ENCODE data around the gene RIMBP2.

The RIMBP2 gene

DNA sequence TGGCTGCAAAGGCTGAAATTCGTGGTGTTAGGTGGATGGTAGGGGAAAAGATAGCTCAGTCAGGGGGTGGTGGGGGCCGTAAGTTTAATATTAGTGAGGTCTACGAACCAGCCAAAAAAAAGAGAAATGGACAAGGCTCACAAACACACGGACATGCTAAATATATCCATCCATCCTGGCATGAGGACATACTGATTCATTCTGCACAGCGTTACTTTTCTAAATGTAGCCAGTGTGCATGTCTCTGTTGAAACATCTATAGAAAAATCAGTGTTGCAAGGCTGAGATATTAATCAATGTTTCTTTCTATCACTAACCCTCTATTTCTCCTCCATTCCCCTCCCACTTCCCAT lies 227.8 kb downstream of the RIMBP2 start:
- no peak for DNase-seq (ENCODE audit: low read depth in 1 of 2, low spot score in 1 of 2)

DNA sequence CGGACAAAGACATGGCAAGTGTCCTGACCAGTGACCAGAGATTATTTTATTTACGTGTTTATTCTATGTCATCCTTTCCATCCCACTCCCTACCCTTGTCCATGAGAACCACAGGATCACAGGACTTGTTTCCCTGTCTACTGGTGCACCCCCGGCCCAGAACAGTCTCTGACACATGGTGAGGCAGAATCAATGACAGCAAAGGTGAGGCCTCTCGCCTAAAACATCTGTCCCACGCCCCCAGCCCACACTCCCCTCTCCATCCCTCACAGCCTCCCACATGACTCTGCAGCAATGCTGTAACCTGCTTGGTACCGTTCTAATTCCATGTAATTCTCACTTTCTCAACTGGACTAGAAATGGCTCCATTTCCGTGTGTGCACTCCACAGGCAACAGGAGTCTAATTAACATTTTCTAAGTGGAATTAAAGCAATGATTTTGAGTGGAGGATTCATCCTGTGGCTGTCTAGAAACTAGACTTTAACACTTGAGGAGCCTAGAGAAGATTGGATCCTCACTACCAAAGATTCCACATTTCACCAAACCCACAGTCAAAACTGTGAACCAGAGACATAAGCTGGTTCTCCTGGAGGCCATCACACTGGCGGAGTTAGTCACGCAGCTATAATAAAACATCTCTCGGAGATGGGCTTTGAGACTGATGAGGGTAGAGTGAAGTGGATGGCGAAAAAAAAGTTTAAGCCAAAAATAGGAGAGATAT lies 228.3 kb downstream of the RIMBP2 start:
- DNase-seq (ENCODE audit: low read depth in 1 of 2, low spot score in 1 of 2) = no peak

DNA sequence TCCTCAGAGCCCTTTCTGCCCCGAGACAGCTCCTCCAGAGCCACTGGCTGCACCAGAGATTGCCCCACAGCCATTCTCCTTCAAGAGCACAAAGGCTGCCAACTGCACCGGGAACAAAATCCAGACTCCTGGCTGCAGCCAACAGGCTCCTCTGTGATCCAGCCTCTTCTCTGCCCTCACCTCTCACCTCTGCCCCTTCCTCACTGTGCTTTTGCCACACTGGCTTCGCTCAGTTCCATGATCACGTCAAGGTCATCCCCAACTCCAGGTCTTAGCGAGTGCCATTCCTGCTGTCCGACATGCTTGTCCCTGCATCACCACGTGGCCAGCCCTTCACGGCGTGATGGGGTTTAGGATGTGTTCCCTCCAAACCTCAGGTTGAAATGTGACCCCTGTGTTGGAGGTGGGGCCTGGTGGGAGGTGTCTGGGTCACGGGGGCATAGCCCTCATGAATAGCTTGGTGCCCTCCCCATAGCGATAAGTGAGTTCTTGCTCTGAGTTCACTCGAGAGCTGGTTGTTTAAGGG lies 229.1 kb downstream of the RIMBP2 start:
- no peak for DNase-seq (ENCODE audit: low read depth in 1 of 2, low spot score in 1 of 2)

DNA sequence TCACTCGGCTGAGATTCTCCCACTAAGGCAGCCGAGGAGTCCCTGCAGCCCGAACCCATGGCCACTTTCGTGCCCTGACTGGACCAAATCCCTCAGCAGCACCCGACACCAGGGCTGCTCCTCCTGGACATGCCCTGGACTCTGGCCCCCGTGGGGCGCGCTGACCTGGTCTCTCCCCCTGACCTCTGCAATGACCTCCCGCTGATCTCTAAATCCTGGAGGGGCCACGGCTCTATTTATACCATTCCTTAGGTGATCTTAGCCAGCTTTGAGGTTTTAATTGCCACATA lies 230.0 kb downstream of the RIMBP2 start:
- no peak for DNase-seq (ENCODE audit: low read depth in 1 of 2, low spot score in 1 of 2)

DNA sequence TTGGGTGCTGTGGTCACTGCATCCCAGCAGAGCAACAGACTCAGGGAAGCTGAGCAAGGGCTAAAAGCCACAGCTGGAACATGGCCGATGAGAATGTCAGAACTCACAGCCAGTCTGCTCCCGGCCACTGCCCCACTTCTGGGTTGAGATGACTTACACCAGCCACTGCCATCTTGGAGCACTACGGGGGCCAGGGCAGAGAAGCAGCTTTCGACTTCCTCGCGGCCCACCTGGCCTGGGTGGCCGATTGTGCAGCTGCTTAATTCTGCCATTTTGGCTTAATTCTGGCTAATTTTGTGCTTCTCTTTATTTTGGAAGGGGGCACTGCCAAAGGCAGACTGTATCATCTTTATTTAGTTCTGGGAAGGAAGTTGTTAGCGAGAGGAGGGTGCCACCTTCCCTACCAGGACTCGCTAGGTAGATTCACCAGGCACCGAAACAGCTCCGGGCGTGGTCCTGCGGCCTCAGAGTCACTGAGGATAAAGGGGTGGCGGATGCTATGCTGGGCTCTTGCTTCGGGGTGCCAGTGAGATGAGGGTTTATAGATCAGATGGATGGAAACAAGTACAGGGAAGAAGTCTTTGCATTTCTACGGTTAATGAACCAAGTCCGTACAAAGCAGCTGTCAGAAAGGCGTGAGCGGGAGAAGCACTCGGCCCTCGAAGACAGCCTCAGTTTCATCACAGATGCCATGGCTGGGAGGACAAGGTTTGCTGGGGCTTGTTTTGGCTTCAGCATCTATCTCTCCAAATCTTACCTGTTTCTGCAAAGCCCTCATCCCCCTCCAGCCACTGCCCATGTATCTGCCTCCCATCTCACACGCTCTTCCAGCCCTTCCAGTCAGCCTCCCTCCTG lies 230.6 kb downstream of the RIMBP2 start:
- DNase-seq (ENCODE audit: low read depth in 1 of 2, low spot score in 1 of 2) = no peak

DNA sequence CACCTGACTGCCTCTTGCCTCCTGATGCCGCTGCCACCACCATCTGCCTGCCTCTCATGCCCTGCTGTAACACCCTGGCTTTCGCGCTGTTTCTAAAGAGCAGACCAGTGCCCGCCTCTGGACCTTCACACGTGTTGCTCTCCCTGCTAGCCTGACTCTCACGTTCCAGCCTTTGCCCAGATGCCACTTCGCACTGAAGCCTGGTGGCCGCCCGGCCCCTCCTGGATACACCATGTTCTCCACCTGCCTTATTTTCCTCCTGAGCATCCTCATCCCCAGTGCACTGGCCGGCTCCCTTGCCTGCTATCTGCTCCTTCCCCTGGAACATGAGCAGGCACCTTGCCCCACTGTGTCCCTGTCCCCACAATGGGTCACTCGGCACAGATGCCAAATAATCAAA lies 231.9 kb downstream of the RIMBP2 start:
- DNase-seq (ENCODE audit: low read depth in 1 of 2, low spot score in 1 of 2) = no peak

DNA sequence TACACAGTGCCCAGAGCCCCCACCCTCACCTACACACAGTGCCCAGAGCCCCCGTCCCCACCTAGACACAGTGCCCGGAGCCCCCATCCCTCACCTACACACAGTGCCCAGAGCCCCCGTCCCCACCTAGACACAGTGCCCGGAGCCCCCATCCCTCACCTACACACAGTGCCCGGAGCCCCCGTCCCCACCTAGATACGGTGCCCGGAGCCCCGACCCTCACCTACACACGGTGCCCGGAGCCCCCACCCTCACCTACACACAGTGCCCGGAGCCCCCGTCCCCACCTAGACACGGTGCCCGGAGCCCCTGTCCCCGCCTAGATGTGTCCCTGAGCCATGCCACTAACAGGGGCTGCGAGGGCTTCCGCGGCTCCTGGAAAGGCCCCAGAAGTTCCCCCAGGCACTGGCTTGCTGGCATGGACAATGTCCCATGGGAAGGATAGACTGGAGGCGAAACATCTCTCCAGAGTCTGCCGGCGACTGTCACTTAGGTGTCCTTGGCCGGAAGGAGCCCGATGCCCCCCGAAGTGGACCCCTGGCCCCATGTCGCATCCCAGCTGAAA lies 232.4 kb downstream of the RIMBP2 start:
- no peak for DNase-seq (ENCODE audit: low read depth in 1 of 2, low spot score in 1 of 2)

DNA sequence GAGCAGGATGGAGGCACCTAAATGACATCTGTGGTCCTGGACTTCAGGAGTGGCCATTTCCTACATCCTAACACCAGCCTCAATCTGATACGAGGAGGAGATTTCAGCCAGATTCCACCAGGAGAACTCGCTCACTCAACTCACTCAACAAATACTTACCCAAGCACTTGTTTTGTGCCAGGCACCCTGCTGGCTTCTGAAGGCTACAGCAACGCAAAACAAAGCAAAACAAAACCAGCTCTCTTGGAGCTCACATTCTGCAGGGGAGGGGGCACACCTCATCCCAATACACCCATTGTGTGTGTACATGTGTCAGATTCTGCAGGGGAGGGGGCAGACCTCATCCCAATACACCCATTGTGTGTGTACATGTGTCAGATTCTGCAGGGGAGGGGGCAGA lies 233.7 kb downstream of the RIMBP2 start:
- DNase-seq (ENCODE audit: low read depth in 1 of 2, low spot score in 1 of 2) = no peak

DNA sequence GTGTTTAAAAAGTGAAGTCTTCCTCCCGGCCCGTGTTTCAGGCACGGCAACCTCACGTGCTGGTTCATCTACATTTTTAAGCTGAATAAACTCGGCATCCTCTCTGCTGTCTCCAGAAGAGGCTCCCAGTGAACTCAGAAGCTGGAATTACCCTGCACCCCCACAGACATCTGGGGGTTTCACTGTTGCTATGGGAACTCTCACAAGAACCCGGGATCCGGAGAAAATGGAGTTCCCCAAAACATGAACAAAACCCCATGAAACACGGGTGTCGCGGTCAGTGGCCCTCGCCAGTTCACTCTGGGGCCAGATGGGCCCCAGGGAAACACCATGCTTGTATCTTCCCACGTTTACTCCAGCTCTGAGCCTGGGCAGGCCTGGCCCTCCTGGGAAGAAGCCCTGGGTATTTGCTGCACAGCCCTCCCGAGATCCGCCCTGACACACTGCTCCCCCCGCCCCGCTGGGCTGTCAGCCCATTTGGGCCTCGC lies 234.7 kb downstream of the RIMBP2 start:
- no peak for DNase-seq (ENCODE audit: low read depth in 1 of 2, low spot score in 1 of 2)

DNA sequence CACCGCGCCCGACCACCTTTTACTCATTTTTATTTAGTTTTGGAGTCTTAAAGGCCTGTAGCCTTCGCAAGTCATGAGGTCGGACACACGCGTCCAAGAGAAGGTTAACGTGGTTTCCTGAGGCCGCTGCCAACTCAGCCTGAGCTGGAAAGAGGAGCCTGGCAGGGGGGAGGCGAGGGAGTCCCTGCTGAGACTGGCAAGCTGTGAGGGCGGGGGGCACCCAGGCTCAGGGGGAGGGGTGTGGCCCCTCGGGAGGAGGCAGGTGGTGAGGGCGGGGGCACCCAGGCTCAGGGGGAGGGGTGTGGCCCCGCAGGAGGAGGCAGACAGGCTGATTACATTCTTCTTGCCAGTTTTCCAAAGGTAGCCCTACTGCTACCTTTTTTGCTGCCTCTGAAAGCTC lies 235.2 kb downstream of the RIMBP2 start:
- DNase-seq (ENCODE audit: low read depth in 1 of 2, low spot score in 1 of 2) = no peak

DNA sequence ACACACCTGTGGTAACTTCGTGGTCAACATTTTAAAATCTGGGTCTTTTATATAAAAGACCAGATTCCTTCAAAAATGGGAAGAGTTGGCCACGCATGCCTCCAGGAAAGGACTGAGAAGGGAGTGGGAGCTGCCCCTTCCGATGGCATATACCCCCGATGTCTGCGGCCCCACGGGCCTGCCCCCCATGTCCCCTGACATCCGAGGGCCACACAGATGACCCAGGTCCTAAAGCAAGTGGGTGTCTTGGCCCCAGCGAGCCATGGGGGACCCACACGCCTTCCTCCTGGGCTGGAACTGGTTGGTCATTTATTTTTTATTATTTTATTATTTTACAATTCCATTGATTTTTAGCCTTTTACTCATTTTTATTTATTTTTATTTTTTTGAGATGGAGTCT lies 235.9 kb downstream of the RIMBP2 start:
- DNase-seq (ENCODE audit: low read depth in 1 of 2, low spot score in 1 of 2) = no peak

DNA sequence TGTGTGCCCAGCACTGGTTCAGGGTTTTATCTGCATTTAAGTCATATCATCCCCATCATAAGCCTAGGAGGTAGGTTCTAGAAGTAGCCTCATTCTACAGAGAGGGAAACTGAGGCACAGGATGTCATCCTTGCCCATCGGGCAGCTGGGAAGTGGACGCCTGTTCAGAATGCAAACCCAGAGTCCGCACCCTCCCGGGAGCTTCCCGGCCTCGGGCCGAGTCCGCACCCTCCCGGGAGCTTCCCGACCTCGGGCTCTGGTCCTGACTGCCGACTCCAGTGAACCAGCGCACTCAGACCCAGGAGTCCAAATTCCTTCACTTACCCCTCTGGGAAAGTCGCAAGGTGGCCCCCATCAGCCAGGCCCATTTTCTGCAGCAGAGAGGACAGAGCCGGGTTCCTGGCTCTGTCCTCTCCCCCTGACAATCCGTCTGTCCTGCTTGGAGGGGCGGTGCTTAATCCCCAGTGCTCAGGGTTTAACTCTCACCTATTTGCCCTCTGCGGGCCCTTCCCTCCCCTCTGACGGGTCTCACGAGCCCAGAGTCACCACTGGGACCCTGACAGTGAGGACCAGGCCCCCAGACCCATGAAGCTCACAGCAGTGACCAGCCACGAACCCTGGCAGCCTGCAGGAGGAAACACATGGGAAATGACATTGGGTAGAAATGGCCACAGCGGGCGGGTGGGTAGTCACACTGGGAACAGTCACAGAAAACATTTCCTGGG lies 236.5 kb downstream of the RIMBP2 start:
- DNase-seq (ENCODE audit: low read depth in 1 of 2, low spot score in 1 of 2) = no peak

DNA sequence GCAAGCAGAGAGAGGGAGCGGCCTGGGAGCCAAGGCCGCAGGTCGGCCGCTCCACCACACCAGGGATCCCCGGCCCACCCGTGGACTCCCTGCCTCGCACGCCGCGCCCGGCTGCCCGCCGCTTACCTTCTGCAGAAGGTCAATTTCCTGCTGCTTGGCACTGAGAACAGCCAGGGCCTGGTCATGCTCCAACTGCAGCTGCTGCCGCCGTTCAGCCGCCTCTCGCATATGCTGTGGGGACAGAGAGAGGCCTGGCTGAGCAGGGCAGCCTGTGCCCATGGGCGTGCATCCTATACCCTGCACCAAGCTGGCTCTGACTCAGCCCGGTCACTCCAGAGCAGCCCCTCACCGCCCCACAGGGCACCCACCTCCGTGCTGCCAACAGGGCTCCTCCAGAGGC lies 237.3 kb downstream of the RIMBP2 start:
- DNase-seq (ENCODE audit: low read depth in 1 of 2, low spot score in 1 of 2) = no peak

DNA sequence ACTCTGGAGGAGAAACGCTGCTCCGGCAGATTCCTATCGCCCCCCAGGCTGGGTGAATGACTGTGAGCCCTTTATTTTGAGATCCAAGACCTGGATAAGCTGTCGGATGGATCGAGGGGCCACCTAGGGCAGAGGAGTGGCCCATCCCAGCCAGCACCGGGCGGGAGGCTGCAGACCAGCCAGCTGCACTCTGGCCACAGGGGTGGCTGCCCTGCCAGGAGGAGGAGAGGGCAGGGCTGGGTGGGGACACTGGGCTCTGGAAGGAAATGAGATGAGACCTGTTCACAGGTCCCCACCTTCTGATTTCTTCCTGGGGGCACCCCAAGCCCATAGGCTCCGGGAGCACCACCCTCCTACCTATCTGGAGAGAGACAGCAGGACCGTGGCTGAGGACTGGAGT lies 238.4 kb downstream of the RIMBP2 start:
- no peak for DNase-seq (ENCODE audit: low read depth in 1 of 2, low spot score in 1 of 2)

DNA sequence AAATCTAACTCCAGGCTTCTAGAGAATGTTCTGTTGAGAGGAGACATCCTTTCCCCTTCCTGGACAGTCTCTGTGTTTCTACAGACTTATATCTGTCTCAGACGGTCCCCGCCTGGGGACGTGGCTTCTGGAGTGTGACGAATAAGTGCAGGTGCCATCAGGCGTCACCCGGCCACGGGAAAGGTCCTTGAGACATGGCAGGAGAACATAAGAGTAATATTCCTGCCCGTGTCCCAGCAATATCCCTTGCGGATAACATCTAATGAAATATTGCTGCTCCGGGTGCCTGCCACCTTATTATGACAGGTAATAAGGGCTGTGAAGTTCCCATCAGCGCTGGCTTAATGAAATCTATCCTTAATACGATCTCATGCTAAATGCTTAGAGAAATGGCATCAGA lies 238.8 kb downstream of the RIMBP2 start:
- DNase-seq (ENCODE audit: low read depth in 1 of 2, low spot score in 1 of 2) = no peak

DNA sequence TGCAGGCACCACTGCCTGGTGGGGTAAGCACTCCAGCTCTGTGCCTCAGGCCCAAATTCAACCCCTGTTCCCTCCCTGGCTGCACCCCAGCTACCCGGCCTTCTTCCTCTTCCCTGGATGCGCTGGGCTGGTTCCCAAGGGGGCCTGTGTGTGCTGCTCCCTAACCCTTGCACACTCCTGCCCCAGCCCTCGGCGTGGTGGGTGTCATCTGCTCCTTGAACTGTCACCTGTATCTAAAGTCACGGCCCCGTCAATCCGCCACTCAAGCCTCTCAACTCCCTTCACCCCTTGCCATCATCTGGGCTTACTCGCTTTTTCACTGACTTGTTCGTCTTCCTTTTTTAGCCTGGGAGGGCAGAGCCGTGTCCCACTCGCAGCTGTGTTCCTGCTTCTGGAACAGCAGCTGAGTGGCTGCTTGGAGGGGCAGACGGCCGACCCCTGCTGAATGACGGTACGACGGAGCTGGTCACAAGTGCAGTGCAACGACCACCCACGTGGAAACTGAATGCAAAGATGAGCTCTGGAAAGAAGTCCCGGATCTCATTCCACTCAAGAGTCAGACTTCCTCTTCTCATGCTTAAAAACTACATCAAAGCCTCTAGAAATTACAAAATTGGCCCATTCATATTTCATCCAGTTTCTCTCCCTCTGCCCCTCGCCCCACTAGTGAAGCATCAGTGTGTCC lies 239.5 kb downstream of the RIMBP2 start:
- DNase-seq (ENCODE audit: low read depth in 1 of 2, low spot score in 1 of 2) = no peak

DNA sequence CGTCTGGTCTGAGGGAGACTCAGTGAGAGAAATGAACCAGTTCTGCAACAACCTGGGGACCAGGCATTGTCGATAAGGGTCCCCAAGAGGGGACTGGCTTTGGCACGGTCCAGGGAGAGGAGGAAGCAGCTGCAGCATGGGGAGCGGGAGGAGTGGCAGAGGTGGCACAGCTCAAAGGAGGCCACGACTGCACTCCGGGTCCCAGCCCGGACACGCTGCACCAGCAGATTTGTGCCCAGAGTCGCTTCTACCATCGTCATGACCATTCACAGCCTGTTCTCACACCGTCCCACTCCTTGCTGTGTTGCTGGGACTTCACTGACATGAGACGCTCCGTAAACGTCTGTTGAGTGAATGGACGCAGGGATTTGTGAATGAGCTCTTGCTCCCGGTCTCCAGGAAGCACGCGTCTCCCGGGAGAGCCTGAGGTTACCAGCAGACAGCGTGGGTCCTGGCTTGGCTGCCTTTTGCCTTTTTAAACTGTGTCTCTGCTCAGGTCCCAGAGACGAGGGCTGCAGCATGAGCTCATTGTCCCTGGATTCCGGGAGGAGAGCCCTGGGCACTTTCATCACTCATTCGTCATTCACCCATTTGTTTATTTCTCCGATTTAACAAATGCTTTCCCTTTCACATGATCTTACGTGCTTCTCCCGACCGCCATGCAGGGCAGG lies 241.4 kb downstream of the RIMBP2 start:
- DNase-seq (ENCODE audit: low read depth in 1 of 2, low spot score in 1 of 2) = no peak

DNA sequence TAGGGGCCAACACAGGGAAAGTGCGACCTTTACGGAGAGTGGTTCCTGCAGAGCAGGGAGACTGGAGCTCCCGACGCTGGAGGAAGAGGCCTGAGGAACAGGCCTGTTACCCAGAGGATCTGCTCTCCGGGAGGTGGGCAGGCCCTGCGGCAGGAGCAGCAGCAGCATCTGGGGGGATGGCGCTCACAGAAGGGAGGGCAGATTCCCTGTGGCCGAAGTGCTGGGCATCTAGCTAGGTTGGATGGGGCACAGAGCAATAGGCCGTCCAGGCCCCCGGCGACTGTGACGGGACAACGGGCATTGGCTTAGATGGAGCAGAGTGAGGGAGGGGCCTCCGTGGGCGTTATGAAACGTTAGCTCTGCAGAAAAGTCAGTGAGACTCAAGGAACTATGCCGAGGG lies 242.8 kb downstream of the RIMBP2 start:
- DNase-seq (ENCODE audit: low read depth in 1 of 2, low spot score in 1 of 2) = no peak

DNA sequence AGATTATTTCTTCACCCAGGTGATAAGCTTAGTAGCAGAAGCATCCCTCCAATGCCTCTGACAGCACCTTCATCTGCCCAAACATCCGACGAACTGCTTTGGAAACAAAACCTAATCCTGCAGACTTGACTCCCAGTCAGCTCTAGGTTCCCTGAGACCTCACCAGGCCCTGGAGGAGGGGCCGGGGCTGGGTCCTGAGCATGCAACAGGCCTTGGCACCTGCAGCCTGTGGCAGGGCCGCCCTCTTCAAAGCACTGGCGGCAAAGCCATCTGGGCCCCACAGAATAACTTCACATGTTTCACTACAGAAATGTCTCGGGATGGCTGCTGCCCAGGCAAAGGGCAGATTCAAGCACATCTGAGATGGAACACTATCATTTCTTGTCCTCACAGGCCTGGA lies 245.1 kb downstream of the RIMBP2 start:
- DNase-seq (ENCODE audit: low read depth in 1 of 2, low spot score in 1 of 2) = no peak

DNA sequence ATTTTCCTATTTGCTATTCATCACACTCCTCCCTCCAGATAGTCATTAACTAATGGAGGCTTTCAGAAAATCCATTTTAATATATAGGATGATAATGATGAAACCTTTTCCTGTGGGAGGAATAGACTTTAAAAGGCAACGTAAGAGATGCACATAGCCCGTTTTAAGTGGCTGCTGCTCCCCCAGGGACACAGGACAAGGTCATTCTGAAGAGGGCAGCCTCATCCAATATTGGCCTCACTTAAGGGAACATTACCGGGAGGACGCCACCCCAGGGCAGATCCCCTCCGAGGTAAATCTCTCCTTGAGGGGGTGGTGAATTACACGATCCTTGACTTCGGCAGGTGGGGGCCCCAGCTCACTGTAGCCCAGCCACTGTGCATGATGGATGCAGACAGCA lies 246.5 kb downstream of the RIMBP2 start:
- no peak for DNase-seq (ENCODE audit: low read depth in 1 of 2, low spot score in 1 of 2)

Data from activated T-helper 1 cell treated with anti-CD3 and anti-CD28 coated beads, Interleukin-2, amount 50 U/mL, for 16 hours (primary cell).